ENCODE measurements around the gene DOK5.

DNA sequence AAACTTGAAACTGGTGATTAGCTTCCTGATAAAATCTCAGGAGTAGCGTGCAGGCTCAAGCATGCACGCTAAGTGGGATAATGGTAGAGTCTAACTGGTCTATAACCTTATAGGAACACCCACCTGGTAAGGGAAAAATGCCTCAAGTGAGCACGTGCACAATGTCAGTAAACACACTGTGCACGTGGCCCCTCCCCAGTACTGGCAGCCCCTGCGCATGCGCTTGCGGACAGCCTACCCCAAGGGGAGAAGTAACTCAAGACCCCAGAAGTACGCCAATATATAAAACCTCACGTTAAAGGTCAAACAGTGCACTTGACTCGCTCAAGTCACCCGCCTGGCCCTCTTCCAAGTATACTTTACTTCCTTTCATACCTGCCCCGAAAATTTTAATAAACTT lies 23.1 kb upstream of the DOK5 start:
- TF ChIP-seq, protein P1, sequence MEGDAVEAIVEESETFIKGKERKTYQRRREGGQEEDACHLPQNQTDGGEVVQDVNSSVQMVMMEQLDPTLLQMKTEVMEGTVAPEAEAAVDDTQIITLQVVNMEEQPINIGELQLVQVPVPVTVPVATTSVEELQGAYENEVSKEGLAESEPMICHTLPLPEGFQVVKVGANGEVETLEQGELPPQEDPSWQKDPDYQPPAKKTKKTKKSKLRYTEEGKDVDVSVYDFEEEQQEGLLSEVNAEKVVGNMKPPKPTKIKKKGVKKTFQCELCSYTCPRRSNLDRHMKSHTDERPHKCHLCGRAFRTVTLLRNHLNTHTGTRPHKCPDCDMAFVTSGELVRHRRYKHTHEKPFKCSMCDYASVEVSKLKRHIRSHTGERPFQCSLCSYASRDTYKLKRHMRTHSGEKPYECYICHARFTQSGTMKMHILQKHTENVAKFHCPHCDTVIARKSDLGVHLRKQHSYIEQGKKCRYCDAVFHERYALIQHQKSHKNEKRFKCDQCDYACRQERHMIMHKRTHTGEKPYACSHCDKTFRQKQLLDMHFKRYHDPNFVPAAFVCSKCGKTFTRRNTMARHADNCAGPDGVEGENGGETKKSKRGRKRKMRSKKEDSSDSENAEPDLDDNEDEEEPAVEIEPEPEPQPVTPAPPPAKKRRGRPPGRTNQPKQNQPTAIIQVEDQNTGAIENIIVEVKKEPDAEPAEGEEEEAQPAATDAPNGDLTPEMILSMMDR (conservative IDR thresholded peaks at IDR 0.05; ENCODE audit: low read length): no peak
- no peak for TF ChIP-seq EZH2phosphoT487 (IDR thresholded peaks at IDR 0.05; ENCODE audit: borderline replicate concordance)

Data from Loucy (cell line).